Neuronal stem cell (in vitro differentiated cells): ENCODE results near the gene RASGRF1.

Experiments
- DNase-seq: peaks from one replicate; pipeline ENCODE4 v3.0.0-alpha.2; 2013; ENCODE audit warnings: low spot score
- H2AFZ ChIP-seq: one replicate; pipeline ENCODE4 v1.6.1; 2013; ENCODE audit warnings: mild to moderate bottlenecking, low read length, inconsistent platforms
- H2AK5ac ChIP-seq: 2 replicates; pipeline ENCODE4 v1.6.1; 2013; ENCODE audit warnings: low read depth, mild to moderate bottlenecking, inconsistent platforms, low read length, moderate library complexity, mixed read lengths
- H2BK120ac ChIP-seq: 2 replicates; pipeline ENCODE4 v1.6.1; 2013; ENCODE audit warnings: low read depth, mild to moderate bottlenecking, inconsistent platforms, low read length, moderate library complexity, mixed read lengths
- H2BK12ac ChIP-seq: one replicate; pipeline ENCODE4 v1.6.1; 2013; ENCODE audit warnings: low read length, inconsistent platforms
- H2BK15ac ChIP-seq: 2 replicates; pipeline ENCODE4 v1.6.1; 2013; ENCODE audit warnings: mild to moderate bottlenecking, low read length, inconsistent platforms, mixed read lengths
- H2BK5ac ChIP-seq: one replicate; pipeline ENCODE4 v1.6.1; 2013; ENCODE audit warnings: inconsistent platforms, mild to moderate bottlenecking, low read length, moderate library complexity
- H3K14ac ChIP-seq: one replicate; pipeline ENCODE4 v1.6.1; 2013; ENCODE audit warnings: low read length, inconsistent platforms
- H3K18ac ChIP-seq: 2 replicates; pipeline ENCODE4 v1.6.1; 2013; ENCODE audit warnings: low read length, inconsistent platforms
- H3K23ac ChIP-seq: 2 replicates; pipeline ENCODE4 v1.6.1; 2013; ENCODE audit warnings: low read depth, mild to moderate bottlenecking, mixed read lengths, low read length, inconsistent platforms; ENCODE audit not compliant: poor library complexity
- H3K27ac ChIP-seq: replicated peaks from 3 replicates; pipeline ENCODE4 v1.5.1; 2013; ENCODE audit warnings: low read length, inconsistent platforms
- H3K27me3 ChIP-seq, 3 experiments: 2 replicates each; pipeline ENCODE4 v1.6.1; 2013; ENCODE audit warnings: low read length in 3 of 3, mild to moderate bottlenecking in 2 of 3, inconsistent platforms in 1 of 3, low read depth in 1 of 3, mixed read lengths in 1 of 3, moderate library complexity in 1 of 3; ENCODE audit not compliant: control insufficient read depth in 3 of 3, insufficient read depth in 3 of 3
- H3K36me3 ChIP-seq, 2 donors: replicated peaks in 1 of 2; 2 replicates each; pipeline ENCODE4 v1.6.1; 2013; ENCODE audit warnings: low read length in 2 of 2; ENCODE audit not compliant: control insufficient read depth in 2 of 2, insufficient read depth in 2 of 2
- H3K4ac ChIP-seq: 2 replicates; pipeline ENCODE4 v1.6.1; 2013; ENCODE audit warnings: inconsistent platforms, mild to moderate bottlenecking, low read length, moderate library complexity
- H3K4me1 ChIP-seq, 2 donors: 1 replicate in 1 of 2; 2 replicates in 1 of 2; pipeline ENCODE4 v1.6.1; 2013; ENCODE audit warnings: low read length in 2 of 2, low read depth in 1 of 2; ENCODE audit not compliant: control insufficient read depth in 2 of 2, insufficient read depth in 1 of 2
- H3K4me2 ChIP-seq: one replicate; pipeline ENCODE4 v1.6.1; 2013; ENCODE audit warnings: mild to moderate bottlenecking, low read length, inconsistent platforms; ENCODE audit not compliant: insufficient read depth, poor library complexity, severe bottlenecking
- H3K4me3 ChIP-seq, 2 donors: 2 replicates each; pipeline ENCODE4 v1.5.1; 2013; ENCODE audit warnings: low read length in 2 of 2, mild to moderate bottlenecking in 2 of 2, inconsistent platforms in 1 of 2, moderate library complexity in 1 of 2
- H3K79me1 ChIP-seq: one replicate; pipeline ENCODE4 v1.6.1; 2013; ENCODE audit warnings: low read depth, mild to moderate bottlenecking, inconsistent platforms, low read length, moderate library complexity
- H3K9ac ChIP-seq: one replicate; pipeline ENCODE4 v1.6.1; 2013; ENCODE audit warnings: mild to moderate bottlenecking, low read depth, low read length, inconsistent platforms; ENCODE audit not compliant: poor library complexity
- H3K9me3 ChIP-seq, 2 donors: replicated peaks in 1 of 2; 2 replicates each; pipeline versions ENCODE3 to v1.6.1; 2013; ENCODE audit warnings: low read length in 2 of 2, mild to moderate bottlenecking in 2 of 2, inconsistent platforms in 1 of 2, low read depth in 1 of 2, mixed read lengths in 1 of 2, moderate library complexity in 1 of 2; ENCODE audit not compliant: control insufficient read depth in 2 of 2, insufficient read depth in 1 of 2
- H4K8ac ChIP-seq: one replicate; pipeline ENCODE4 v1.6.1; 2013; ENCODE audit warnings: low read depth, mild to moderate bottlenecking, inconsistent platforms, low read length, moderate library complexity
- H4K91ac ChIP-seq: one replicate; pipeline ENCODE4 v1.6.1; 2013; ENCODE audit warnings: low read length, low read depth, mild to moderate bottlenecking, inconsistent platforms; ENCODE audit not compliant: poor library complexity
- WGBS, 2 donors: extraction: QIAGEN DNeasy Blood & Tissue Kit; methylation state at CpG; one replicate each; pipeline ENCODE4 v1.1.7; 2013; ENCODE audit warnings: missing lambda C conversion rate in 2 of 2, mixed read lengths in 1 of 2; ENCODE audit not compliant: insufficient read length in 2 of 2, insufficient replicate concordance in 1 of 2; ENCODE audit errors: extremely low coverage in 2 of 2; 5-methylcytosine and 5-hydroxymethylcytosine counted together

The RASGRF1 gene

GRCh38 chr15:79067969-79068368 is 22.6 kb downstream of the RASGRF1 start:
- Histone ChIP-seq H3K27me3 (peaks cover 0 to 38% (median 0%) of the 10 kb centered on the region in 3 experiments), H3K36me3 (no peaks in the 10 kb centered on the region), H3K23ac (peak overlapping the region; percentile 34), H3K4me1 (peaks cover 0 to 6% of the 10 kb centered on the region in 2 donors), H3K9me3 (no peaks in the 10 kb centered on the region), H3K4me2 (no peak overlapping the region), H2BK15ac (no peak overlapping the region), H2AFZ (no peak overlapping the region), H3K4me3 (no peak overlapping the region), H4K8ac (no peak overlapping the region), H3K9ac (no peak overlapping the region), H2AK5ac (peak overlapping the region; percentile 32), H3K18ac (peak overlapping the region; percentile 21), H3K14ac (peak overlapping the region; percentile 86), H3K4ac (no peak overlapping the region), H2BK120ac (no peak overlapping the region), H2BK5ac (no peak overlapping the region), H3K79me1 (no peaks in the 10 kb centered on the region), H4K91ac (no peak overlapping the region), H2BK12ac (no peak overlapping the region), H3K27ac (no peak overlapping the region)
- DNase-seq = no peak
- no CpG with 5 or more reads among the region's 3 CpGs for WGBS, 2 donors

DNA sequence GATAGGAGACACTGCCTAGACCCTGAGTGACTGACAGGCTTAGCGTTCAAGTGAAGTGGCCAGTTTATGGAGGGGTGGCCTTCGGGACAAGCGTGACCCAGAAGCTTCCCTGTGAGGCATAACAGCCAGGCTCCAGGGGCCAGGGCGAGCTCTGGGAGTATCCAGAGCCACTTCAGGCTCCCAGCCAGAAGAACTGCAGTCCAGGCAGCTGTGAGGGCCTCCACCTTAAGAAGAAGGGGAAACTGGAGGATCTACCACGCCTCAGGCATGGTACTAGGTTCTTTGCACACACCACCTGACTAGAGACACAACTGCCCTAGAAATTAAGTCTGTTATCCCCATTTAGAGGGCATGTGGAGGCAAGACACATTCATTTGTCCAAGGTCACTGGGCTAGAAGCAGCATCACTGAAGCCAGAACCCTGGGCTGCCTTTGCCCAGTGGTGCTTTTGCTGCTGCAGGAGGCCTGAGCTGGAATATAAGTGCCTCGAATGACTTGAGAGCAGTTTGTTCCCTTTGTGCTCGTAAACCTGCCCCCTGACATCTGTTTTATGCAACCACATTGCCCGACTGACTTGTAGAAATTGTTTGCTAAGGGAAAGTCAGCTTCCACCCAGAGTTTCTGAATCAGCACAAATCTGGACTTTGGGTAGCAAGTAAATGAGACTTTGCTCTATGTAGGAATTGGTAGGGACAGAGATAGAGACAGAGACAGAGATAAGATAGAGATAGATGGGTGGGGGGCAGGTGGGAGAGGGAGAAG is 23.3 kb downstream of the RASGRF1 start:
- Histone ChIP-seq H2BK5ac (no peak overlapping the region), H2BK12ac (no peak overlapping the region), H3K4me3 (no peak overlapping the region), H3K18ac (peak overlapping the region; percentile 55), H3K9me3 (no peaks in the 10 kb centered on the region), H2BK120ac (no peak overlapping the region), H3K9ac (no peak overlapping the region), H3K4me1 (peaks cover 0 to 6% of the 10 kb centered on the region in 2 donors), H2AK5ac (no peak overlapping the region), H3K36me3 (no peaks in the 10 kb centered on the region), H3K27me3 (peaks cover 0 to 32% (median 0%) of the 10 kb centered on the region in 3 experiments), H3K27ac (no peak overlapping the region), H3K14ac (no peak overlapping the region), H2AFZ (no peak overlapping the region), H4K91ac (no peak overlapping the region), H3K4me2 (no peak overlapping the region), H3K4ac (no peak overlapping the region), H4K8ac (no peak overlapping the region), H3K79me1 (no peaks in the 10 kb centered on the region), H2BK15ac (no peak overlapping the region), H3K23ac (no peak overlapping the region)
- no peak for DNase-seq
- no CpG with 5 or more reads among the region's 8 CpGs for WGBS, 2 donors

GRCh38 chr15:79066391-79067071 is 24.0 kb downstream of the RASGRF1 start:
- WGBS, 2 donors = no CpG with 5 or more reads among the region's 6 CpGs
- H3K27ac ChIP-seq = no peak overlapping the region
- no peak overlapping the region for H3K23ac ChIP-seq

DNA sequence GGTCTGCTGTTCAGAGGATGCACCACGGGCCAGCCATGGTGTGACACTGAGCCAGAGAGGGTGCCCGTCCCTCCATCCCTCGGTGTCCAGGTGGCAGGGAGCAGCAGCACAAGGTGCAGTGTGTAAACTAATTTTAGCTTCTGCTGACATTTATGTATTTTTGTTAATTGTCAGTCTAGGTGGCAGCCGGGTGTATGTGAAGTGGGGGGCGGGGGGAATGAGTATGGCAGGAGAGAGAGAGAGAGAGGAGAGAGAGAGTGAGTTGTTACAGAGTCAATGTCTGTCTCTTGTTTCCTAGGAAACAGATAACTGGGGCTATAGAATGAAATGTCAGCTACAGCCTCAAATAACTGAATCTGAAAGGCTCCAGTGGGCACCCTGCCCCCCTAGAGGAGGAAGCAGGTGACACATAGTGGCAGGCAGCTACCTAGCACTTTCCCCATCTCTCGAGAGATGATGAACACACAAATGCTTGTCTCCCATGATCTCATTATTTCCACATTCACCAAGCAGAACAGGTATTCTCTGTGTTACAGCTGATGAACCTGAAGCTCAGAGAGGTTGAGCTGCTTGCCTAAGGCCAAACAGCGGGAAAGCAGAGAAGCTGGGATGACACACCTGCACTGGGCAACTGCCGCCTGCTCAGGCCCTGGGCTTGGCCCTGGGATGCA is 24.7 kb downstream of the RASGRF1 start:
- H3K14ac ChIP-seq = no peak overlapping the region
- H2AFZ ChIP-seq = peak overlapping the region; percentile 7
- H4K91ac ChIP-seq = no peak overlapping the region
- no peak overlapping the region for H4K8ac ChIP-seq
- H3K4me2 ChIP-seq = no peak overlapping the region
- H2BK5ac ChIP-seq = no peak overlapping the region
- peaks cover 0 to 39% (median 2%) of the 10 kb centered on the region in 3 experiments for H3K27me3 ChIP-seq
- peak overlapping the region; percentile 49 for H3K18ac ChIP-seq
- H3K4ac ChIP-seq = no peak overlapping the region
- WGBS, 2 donors = no CpG with 5 or more reads among the region's 8 CpGs
- peaks cover under 1 to 6% of the 10 kb centered on the region in 2 donors for H3K4me1 ChIP-seq
- no peaks in the 10 kb centered on the region for H3K36me3 ChIP-seq
- H3K79me1 ChIP-seq = no peaks in the 10 kb centered on the region
- H3K27ac ChIP-seq = no peak overlapping the region
- no peak for DNase-seq
- H3K23ac ChIP-seq = no peak overlapping the region
- no peak overlapping the region for H2BK120ac ChIP-seq
- H3K4me3 ChIP-seq = no peak overlapping the region
- H3K9ac ChIP-seq = no peak overlapping the region
- H3K9me3 ChIP-seq = no peaks in the 10 kb centered on the region
- H2BK15ac ChIP-seq = no peak overlapping the region
- H2BK12ac ChIP-seq = no peak overlapping the region
- no peak overlapping the region for H2AK5ac ChIP-seq

More at GRCh38 chr15:79066391-79067071, 24.0 kb downstream of the RASGRF1 start:
- no peak for DNase-seq
- Histone ChIP-seq H4K91ac (no peak overlapping the region), H2BK120ac (no peak overlapping the region), H3K4ac (no peak overlapping the region), H2AK5ac (no peak overlapping the region), H3K27me3 (peaks cover 0 to 35% (median 0%) of the 10 kb centered on the region in 3 experiments), H4K8ac (no peak overlapping the region), H3K14ac (no peak overlapping the region), H3K4me1 (peaks cover 0 to 6% of the 10 kb centered on the region in 2 donors), H2BK5ac (no peak overlapping the region), H2AFZ (no peak overlapping the region), H3K4me2 (no peak overlapping the region), H3K79me1 (no peaks in the 10 kb centered on the region), H3K18ac (peak overlapping the region; percentile 55), H3K9me3 (no peaks in the 10 kb centered on the region), H2BK15ac (no peak overlapping the region), H3K9ac (no peak overlapping the region), H2BK12ac (no peak overlapping the region), H3K4me3 (no peak overlapping the region), H3K36me3 (no peaks in the 10 kb centered on the region)
